Activated CD8-positive, alpha-beta memory T cell treated with anti-CD3 and anti-CD28 coated beads for 36 hours (primary cell): ENCODE measurements around the gene HOXC13. TPM values are rescaled to one million over a fixed set of nuclear protein-coding genes. Genes with fewer than 3 reads are reported as not detected.

Source experiments
- CTCF ChIA-PET: fragments of 350-600 bp; sonication (Branson Sonifier 250); formaldehyde crosslinking; loops from one replicate; lab custom pipeline; 2021; ENCODE audit warnings: antibody characterized with exemption; lab: Charles Lee
- POLR2A ChIA-PET: fragments of 350-600 bp; sonication (Branson Sonifier 250); formaldehyde crosslinking; loops from one replicate; lab custom pipeline; 2021; ENCODE audit warnings: antibody characterized with exemption; lab: Charles Lee
- total RNA-seq, 2 experiments: library from RNA; stranded (reverse); gene quantifications; one replicate each; pipeline ENCODE4 v1.2.3, GENCODE V29; 2021

The HOXC13 gene
- total RNA-seq, 2 experiments from 2014 or later, result not detected

DNA sequence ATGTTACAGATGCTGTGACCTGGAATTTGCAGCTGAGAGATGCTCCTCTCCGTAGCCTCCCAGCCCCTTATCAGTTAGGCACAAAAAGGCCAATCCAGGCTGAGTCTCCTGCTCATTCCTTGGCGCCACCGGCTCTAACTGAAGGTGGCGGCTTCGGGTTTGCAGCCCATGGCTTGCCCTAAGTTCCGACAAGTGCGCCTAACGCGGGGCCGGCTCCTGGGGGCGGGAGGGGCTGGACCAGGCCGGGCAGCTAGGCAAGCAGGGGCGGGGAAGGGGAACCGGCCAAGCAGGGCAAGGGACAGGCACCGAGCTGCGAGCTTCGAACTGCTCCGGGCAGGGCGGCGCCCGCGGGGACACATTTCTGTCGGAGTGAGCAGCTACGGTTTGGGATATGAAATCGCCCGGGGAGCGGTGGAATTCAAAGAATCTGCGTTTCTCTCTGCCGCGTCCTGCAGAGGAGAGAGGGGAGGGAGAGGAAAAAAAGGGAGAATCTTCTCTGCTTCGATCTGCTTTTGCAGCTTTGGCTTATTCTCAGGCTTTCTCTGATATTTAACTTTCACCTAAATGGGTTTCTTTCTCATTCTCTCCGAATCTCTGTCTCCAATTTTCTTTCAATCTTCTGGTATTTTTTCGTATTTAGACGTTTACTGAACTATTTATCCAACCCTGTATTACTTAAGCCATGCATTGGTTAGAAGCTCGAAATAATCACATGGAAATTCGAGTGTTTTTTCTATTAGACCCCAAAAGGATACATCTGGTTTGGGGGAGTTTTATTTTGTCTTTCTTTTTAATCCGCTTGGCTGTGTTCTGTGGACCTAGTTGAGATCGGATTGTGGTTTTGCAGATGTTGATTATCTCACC lies 14.5 kb downstream of the HOXC13 start:
- POLR2A ChIA-PET, result no interaction called here
- CTCF ChIA-PET, result interaction anchor here (0.7 to 1.4 kb wide), 2 partner anchors 20 to 45 kb away, joined by 3 read pairs; no protein-coding TSS in a partner anchor

GRCh38 chr12:53953831-53954693 lies 15.4 kb downstream of the HOXC13 start:
- POLR2A ChIA-PET, result no interaction called here

GRCh38 chr12:53954694-53955035 lies 16.0 kb downstream of the HOXC13 start, which contains the start of gene HOXC12:
HOXC12 (plus strand) TSS chr12:53954903; CDS start chr12:53954930, 27 bp downstream.
- POLR2A ChIA-PET, result no interaction called here

More at GRCh38 chr12:53953831-53954693, 15.4 kb downstream of the HOXC13 start:
- CTCF ChIA-PET, result interaction anchor here (1.0 kb wide), 1 partner anchor 208 kb away, joined by 3 read pairs; no protein-coding TSS in a partner anchor

GRCh38 chr12:53955036-53955775 lies 16.6 kb downstream of the HOXC13 start:
- ChIA-PET POLR2A (no interaction called here), CTCF (interaction anchor here (1.0 to 1.1 kb wide), 2 partner anchors 39 to 209 kb away, joined by 3 read pairs; no protein-coding TSS in a partner anchor)

More at GRCh38 chr12:53954694-53955035, 16.0 kb downstream of the HOXC13 start, which contains the start of gene HOXC12:
- CTCF ChIA-PET, result interaction anchor here (1.0 kb wide), 1 partner anchor 208 kb away, joined by 3 read pairs; no protein-coding TSS in a partner anchor

DNA sequence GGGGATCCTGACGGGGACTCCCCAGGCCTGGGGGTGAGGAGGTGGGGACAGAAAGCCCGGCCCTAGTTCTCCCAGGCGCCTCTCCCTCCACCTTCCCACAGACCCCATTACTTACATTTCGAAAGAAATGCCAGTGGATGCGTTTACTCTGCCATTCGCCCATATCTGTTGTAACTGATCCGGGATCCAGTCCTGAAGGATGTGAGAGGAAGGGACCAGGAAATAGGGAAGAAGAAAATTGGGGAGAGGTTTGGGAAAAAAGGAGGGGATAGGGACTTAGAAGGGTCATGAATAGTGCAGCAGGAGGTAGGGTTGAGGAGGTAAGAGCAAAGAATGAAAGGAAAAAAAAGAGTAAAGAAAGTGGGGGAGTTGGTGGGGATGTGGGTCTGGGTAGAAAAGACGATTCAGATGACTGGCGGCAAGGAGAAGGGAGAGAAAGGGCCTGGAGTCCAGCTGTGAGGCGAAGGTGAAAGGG lies 17.2 kb downstream of the HOXC13 start:
- CTCF ChIA-PET, result interaction anchor here (1.1 kb wide), 1 partner anchor 38 kb away, joined by 3 read pairs; no protein-coding TSS in a partner anchor
- POLR2A ChIA-PET, result no interaction called here

- POLR2A ChIA-PET, result no interaction called here
- CTCF ChIA-PET, result interaction anchor here (1.1 kb wide), 1 partner anchor 37 kb away, joined by 3 read pairs; no protein-coding TSS in a partner anchor
Observed at GRCh38 chr12:53956251-53956887, 17.7 kb downstream of the HOXC13 start.

DNA sequence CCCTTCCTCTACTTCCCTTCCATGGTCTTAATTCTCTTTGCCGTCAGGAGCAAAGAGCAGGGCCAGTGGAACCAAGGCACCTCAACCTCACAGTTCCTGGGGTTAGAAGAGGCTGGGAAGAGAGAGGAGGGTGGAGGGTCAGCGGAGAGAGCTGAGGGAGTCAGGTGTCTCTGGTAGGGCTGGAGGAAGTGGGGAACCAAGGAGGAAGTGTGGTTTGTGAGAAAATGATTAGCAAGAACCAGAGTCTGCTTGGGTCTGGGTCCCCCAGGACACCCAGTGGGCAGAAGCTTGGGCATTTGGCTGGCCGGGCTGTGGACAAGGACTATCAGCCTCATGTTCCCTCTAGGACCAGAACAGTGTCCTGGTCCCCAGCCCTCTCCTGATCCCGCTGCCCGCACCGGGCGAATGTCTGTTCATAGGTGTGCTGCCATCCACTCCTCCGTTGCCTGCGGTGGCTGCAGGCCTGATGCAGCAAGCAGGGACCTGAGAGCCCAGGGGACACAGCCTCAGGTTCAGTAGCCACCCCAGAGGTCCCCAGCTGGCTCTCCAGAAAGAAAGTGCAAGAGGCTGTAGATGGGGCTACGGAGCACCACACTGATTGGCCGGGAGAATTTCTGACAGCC lies 18.4 kb downstream of the HOXC13 start:
- CTCF ChIA-PET, result no interaction called here
- POLR2A ChIA-PET, result no interaction called here

- ChIA-PET CTCF (no interaction called here), POLR2A (no interaction called here)
Observed at GRCh38 chr12:53958128-53958527, 19.5 kb downstream of the HOXC13 start.

GRCh38 chr12:53959314-53959713 lies 20.7 kb downstream of the HOXC13 start:
- POLR2A ChIA-PET, result no interaction called here

GRCh38 chr12:53960187-53961024 lies 21.8 kb downstream of the HOXC13 start:
- POLR2A ChIA-PET, result no interaction called here
- CTCF ChIA-PET, result no interaction called here

More at GRCh38 chr12:53959314-53959713, 20.7 kb downstream of the HOXC13 start:
- CTCF ChIA-PET, result interaction anchor here (0.6 kb wide), 1 partner anchor 241 kb away, joined by 3 read pairs; no protein-coding TSS in a partner anchor

DNA sequence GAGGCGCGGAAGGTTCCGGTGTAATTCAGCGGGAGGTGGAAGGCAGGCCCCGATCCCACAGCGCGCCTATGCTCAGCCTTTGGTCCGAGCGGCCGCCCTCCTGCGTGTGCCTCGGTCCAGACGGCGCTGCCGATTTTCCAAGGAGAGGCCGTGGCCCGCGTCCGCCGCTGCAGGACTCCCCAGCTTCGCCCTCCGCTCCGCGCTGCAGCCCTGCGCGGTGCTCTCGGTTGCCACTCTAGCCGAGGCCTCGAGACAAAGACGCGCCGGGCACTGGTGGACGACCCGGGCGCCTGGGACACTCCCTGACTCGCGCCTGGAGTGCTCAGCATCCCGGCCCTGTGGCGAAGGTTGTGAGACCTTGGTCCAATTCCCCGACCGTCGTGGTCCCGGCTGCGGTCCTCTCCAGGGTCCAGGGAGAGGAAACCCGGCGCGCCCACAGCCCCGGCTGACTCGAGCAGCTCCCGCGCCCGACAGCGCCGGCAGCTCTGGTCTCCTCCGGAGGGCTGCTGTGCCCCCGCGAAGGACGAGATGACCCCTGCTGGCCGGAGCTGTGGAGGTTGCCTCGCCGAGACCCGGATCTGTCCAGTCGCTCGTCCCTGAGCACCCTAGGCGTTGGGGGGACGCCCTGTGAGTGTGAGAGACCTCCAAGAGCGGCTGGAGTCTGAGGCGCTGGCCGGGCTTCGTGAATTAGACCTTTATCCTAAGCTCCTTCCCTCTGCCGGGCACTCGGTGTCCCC lies 22.6 kb downstream of the HOXC13 start:
- ChIA-PET POLR2A (no interaction called here), CTCF (no interaction called here)

DNA sequence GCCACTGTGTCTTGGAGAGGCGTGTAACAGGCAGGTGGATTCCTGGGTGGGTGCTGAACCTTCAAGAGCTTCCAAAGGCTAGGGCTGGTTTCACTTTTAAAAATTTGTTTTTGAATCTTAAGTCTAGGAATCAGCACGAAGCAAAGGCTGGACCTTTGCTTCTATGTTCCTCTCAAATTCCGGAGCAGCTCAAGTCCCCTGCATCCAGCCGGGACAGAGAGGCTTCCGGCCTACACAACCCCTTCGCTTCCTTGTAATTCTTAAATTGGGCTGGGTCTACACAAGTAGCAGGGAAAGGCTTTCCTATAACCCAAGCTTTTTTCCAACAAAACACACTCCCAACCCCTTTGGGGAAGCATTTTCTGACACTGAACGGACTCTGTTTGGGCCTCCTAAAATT lies 24.4 kb downstream of the HOXC13 start:
- ChIA-PET POLR2A (no interaction called here), CTCF (no interaction called here)

DNA sequence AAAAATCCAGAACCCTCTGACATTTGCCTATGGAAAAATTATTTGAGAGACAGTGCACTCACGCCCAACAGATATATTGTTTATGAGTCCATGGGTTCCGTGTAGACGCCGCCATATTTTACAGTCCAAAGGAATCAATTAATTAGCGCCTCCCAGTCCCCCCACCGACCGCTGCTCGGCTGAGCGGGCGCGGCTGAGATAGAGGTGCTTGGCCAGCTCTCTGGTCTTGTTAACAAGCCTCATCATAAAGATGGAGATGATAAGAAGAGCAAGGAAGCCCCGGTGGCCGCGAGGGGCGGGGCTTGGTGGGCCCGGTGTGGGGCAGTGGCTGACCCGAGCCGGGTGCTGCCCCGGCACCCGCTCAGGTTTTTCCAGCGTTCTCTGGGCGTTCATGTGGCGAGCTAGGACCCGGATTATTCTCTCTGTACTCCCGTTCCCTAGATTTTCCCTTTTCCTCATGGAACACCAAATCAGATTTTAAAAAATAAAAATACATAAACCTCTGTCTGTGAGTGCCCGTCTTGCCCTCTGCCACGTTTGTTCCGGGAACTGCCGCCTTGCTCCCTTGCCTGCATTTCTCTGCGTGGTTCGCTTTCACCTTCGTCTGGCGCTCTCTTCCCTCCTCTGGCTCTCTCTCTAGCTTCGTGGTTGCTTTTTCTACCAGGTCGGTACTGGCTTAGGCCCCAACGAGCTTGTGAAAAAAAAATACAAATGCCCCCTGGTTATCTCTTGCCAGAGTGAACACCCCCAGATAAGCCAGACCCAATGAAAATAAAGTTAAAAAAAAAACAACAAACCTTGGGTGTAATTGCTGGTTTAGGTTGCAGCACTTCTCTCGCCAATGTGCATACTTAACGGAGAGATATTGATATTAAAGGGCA lies 25.0 kb downstream of the HOXC13 start:
- POLR2A ChIA-PET, result no interaction called here
- CTCF ChIA-PET, result interaction anchor here (1.3 kb wide), 1 partner anchor 43 kb away, joined by 4 read pairs; no protein-coding TSS in a partner anchor

DNA sequence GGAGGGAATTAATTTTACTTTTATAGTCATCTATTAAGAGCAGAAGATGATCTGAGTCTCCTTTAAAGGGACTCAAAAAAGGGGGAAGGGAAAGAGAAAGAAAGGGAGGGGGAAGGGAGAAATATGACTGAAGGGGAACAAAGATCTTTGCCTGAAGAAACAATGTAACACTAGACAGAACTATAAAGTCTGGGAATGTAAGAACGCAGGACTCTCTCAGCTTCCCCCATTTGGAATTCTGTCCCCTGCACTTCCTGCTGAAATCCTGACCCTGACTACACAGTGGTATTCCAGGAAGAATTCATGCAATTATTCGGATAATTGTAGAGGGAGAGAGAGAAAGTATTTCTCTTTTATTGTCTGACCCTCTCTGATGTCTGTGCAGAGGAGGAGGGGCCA lies 25.7 kb downstream of the HOXC13 start:
- ChIA-PET CTCF (interaction anchor here (1.3 kb wide), 1 partner anchor 42 kb away, joined by 4 read pairs; no protein-coding TSS in a partner anchor), POLR2A (no interaction called here)
